T47D (cell line): ENCODE results near the gene PKN1.

ENCODE experiments used
- DNase-seq, 2 experiments: peaks; one replicate each; pipeline versions ENCODE4 v3.0.0 to v3.0.0-alpha.2; 2011 to 2012; ENCODE audit warnings: low read depth in 1 of 2, low spot score in 1 of 2
- JUND ChIP-seq: IDR thresholded peaks from 2 replicates; pipeline ENCODE4 v1.6.1; 2012; ENCODE audit warnings: low read depth
- in situ Hi-C: cut with HindIII; loops from 2 replicates; pipeline ENCODE4 v1.10.0; 2016; ENCODE audit warnings: low sequenced_read_pairs, low pct_unique_long_range_greater_than_20kb

PKN1 gene

DNA sequence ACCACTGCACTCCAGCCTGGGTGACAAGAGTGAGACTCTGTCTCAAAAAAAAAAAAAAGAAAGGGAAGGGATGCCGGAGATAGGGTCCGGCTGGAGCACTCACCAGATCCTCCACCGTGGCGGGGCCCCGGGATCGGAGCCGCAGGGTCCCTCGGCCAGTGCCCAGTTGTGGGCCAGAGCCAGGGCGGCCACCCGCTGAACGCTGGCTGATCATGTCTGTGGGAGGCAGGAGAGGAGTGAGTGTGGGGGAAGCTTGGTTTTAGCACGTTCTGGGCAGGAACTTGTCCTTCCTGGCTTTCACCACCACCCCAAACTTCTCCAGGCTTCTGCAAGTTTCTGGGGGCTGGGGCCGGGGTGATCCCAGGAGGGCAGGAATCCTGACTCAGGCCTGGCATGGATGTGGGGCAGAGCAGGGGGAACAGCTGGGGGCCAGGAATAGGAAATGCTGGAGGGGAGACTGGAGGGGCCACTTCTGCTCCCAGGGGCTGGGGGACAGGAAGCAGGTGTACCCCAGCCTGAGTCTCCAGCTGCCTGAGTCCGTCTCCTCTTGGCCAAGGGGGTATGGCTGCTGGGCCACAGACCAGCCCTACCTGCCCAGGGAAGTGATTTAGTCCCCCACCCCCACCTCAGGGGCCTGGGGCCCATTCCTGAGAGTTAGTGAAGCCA, 46.3 kb downstream of the PKN1 start:
- no peak for TF ChIP-seq JUND
- no peak for DNase-seq
- in situ Hi-C loops: no loop called here

DNA sequence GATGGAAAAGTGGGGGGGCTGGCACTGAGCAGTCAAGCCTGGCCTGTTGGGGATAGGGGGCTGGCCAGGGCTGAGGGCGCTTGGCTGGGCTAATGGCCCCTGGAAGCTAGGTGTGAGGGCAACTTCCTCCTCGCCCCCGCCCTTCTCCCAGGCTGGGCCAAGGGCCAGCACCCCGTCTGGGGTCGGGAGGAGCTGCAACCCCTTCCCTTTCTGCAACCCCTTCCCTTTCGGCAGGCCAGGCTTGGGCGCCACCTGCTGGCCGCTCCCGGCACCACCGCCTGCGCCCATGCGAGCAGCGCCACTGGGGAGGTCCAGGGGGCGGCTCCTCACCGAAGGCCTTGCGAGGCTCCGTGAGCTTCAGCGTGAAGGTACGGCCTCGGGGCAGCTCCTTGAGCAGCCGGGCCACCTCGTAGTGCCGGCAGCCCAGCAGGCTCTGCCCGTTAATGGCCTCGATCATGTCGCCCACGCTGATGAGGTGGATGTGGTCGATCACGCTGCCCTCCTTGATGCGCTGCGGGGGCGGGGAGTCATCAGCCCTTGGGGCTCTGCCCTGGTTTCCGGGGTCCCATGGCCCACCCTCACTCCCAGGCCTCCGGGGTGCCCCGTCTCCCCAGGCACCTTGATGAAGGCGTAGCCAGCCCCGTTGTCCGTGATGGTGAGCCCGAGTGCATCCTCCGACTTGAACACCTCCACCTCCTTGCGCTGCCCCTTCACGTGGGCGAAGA, 47.0 kb downstream of the PKN1 start:
- in situ Hi-C loops: no loop called here
- DNase-seq: peak; percentile 32 to 61

DNA sequence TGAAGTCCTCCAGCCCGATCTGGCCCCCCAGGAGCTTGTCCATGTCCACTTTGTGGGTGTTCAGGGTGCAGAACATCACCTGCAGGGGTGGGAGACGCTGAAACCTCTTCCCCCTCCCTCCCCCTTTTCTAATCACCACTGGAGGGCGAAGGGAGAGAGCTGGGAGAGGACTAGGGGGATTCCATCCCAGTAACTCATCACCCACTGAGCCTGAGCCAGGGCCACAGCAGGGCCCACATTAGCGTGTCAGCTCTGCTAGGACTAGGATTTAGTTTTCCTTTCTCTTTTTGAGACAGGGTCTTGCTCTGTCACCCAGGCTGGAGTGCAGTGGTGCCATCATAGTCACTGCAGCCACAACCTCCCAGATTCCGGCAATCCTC, 47.6 kb downstream of the PKN1 start:
- DNase-seq: no peak
- no peak for TF ChIP-seq JUND
- in situ Hi-C loops: no loop called here

More for the DNA sequence above, 47.0 kb downstream of the PKN1 start:
- no peak for TF ChIP-seq JUND

DNA sequence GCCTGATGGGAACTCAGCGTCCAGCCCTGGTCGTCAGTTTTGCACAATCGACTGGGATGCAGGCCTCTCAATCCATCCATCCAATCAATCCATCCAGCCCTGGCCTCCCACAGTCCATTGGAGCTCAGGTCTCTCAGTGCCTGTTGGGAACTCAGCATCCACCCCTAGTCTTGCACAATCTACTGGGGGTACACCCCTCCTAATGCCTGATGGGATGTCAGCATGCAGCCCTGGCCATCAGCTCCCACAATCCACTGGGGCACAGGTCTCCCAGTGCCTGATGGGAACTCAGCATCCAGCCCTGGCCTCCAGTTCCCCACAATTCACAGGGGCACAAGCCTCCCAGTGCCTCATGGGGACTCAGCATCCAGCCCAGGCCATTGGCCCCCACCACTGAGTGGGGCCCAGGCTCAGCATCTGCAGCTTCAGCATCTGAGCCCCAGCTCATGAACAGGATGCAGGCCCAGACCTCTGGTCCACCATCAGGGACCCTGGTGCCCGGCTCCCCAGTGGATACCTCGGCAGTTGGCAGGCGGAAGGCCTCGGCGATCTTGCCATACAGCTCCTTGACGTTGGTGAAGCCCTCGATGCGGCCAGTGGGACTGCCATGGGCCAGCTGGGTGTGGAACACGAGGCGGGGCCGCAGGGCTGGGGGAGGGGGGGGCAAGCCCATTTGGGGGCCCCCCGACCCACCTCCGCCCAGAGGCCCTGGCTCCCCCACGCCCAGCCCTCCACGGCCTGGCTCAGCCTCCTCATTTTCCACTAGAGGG, 49.3 kb downstream of the PKN1 start:
- in situ Hi-C loops: no loop called here
- no peak for DNase-seq
- TF ChIP-seq JUND: no peak

DNA sequence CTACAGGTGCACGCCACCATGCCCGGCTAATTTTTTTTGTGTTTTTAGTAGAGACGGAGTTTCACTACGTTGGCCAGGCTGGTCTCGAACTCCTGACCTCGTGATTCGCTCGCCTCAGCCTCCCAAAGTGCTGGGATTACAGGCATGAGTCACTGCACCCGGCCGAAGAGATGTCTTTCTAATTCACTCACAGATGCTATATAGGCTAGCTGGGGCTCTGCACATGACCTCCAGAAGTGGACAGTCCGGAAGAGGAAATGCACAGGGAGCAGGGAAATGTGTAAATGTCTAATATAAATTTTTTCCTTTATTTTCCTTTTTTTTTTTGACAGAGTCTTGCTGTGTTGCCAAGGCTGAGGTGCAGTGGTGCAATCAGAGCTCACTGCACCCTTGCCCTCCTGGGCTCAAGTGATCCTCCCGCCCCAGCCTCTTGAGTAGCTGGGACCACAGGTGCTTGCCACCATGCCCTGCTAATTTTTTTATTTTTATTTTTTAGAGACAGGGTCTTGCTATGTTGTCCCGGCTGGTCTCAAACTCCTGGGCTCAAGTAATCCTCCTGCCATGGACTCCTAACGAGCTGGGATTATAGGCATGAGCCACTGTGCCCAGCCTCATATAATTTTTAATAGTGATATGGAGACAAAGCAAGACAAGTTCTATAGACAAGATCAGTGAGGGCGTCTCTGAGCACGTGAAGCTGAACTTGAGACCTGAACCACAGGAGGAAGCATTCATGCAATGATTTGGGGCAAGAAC, 54.4 kb downstream of the PKN1 start:
- TF ChIP-seq JUND: no peak
- no peak for DNase-seq
- in situ Hi-C loops: no loop called here

DNA sequence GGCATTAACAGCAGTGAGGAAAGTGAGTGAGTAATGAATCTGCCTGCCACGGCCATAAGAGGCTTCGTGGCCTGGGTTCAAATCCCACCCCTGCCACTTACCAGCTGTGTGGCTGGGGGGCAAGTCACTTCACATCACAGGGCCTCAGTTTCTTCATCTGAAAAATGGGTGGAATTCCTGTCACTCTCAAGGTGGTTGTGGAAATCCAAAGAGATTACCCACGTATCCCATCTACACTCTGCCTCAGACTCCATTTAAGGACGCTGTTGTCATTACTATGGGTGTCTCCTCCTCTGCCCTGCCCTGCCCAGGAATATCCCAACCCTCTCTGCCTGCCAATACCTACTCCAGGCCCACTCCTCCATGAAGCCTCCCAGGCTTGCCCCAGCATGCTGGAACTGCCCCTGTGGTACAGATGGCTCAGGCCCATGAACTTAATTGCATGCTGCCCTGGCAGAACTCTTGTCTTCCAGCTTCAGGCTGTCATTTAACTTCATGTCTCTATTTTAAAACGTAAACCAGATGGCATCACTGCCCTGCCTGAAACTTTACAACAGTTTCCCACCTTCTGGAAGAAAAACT, 59.7 kb downstream of the PKN1 start:
- no peak for TF ChIP-seq JUND
- in situ Hi-C loops: no loop called here
- DNase-seq: no peak

DNA sequence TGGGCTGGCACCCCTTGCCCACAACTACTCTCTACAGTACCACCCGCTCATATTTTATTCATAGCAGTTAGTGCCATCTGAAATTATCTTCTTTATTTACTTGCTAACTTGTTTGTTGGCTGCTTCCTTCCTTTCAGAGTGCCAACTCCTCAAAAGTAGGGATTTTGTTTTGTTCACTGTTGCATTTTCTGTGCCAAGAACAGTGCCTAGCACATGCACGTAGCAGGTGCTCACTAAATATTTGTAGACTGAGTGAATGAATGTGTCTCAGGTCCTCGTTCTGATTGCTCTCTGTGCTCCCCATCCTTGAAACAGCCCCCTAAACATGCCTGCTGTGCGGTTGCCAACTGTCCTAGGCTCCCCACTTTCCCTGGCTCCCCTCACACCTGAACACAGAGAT, 61.3 kb downstream of the PKN1 start:
- no peak for DNase-seq
- TF ChIP-seq JUND: no peak
- in situ Hi-C loops: no loop called here

DNA sequence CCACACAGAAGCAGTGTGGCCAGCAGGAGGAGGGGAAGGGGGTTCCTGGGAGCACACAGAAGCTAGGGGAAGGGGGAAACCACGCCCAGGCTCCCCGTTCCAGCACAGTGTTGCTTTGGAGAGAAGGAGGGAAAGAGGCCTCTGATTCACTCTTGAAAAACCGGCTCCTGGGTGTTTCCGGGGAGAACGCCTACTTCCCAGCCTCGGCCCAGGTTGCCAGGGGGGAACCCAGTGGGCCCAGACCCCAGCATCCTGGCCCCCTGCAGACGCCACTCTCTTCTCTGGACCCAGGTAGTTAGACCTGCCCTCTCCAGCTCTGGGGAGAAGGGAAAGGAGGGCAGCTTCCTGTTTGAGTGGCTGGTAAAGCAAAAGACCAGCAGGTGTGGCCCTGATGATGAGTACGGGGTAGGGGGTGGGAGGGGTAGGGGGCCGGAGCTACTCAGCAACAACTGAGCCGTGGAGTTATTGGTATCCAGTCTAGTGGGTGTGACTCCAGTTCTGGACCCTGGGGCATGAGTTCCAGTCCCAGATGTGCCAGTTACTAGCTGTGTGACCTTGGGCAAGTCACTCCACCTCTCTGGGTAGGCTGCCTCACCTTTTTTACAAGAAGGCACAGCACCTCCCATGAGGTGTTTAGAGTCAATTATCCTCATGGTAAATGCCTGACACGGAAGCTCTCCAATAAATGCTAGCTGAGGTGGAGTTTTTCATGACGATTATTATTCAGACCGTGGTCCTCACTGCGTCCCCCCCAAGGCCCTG, 62.0 kb downstream of the PKN1 start:
- TF ChIP-seq JUND: no peak
- in situ Hi-C loops: no loop called here
- peak in 1 of 2 experiments; percentile 40 for DNase-seq

DNA sequence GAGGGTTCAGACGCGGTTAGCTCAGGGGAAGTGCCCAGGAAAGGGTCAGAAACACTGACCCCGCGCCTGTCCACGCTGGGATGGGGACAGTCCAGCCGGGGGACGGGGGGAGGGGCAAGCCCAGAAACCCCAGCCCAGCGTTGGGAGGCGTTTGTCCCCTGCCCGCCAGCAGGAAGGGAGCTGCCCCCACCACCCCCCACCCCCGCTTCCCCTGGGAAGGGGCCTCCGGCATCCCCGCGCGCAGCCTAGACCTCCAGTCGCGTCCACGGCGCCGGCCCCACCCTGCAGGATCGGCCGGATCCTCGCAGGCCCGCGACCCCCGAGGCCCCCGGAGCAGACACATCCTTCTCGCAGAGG, 62.5 kb downstream of the PKN1 start:
- DNase-seq: no peak
- in situ Hi-C loops: no loop called here

DNA sequence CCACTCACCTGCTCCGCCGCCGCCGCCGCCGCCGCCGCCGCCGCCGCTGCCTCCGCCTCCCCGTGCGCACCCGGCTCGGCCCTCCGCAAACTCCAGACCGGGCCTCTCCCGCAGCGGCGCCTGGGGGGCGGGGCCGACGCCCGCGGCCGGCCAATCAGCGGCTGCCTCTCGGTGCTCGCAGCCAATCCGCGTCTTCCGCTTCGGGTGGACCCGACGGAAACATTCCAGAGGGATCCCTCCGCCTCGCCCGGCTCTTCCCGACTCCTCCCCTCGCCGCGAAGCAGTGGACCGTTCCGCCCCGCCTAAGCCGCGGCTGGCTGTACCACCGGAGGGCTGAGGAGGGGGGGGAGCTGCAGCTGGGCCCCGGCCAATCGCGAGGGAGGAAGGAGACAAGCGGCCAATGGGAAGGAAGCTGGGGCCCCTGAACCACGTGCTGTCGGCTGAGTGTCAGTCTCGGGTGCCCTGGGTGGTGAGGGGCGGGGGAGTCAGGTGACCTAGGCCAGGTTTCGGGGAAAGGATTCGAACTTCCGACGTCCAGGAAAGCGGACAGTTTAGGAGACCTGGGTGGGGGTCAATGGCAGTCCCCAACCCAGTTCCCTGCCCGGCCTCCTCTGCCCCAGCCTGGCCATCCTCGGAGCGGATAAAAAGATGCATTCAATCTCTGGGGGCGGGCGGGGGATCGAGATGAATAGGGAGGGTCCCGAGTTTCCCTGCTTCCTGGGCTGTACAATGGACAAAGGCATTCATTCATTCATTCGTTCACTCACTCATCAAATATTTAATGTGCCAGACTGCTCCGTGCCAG, 63.1 kb downstream of the PKN1 start, which contains the start of gene GIPC1:
TSS of gene GIPC1 (minus strand) at position 99 of the 805 bp plus-strand sequence. CDS start 13,151 bp downstream, outside the sequence.
- peak; percentile 98 for DNase-seq
- in situ Hi-C loops: no loop called here
- no peak for TF ChIP-seq JUND

More for the DNA sequence above, 62.5 kb downstream of the PKN1 start:
- TF ChIP-seq JUND: no peak

DNA sequence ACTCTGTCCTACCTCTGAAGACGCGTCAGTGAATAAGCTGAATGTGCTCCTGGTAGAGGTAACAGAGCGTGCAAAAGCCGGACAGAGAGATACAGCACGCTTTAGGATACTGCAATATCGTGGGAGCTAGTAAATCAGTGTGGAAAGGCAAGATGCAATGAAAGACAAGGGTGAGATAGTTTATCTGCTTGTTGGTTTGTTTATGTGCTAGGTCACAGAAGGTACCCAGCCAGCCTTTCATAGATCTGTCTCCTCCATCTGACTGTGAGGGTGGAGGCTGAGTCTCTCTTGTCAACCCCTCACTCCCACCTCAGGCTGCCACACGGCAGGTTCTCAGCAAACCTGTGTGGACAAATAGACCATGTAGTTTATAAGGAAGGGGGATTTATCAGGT, 63.7 kb downstream of the PKN1 start:
- DNase-seq: no peak
- in situ Hi-C loops: no loop called here
- TF ChIP-seq JUND: no peak
